ENCODE data around the gene PPP1R36.
"Not testable (repeated sequence)": the region's sequence is repeated elsewhere in the genome, so short reads cannot be mapped to it uniquely, and the experiment has no call there.

The PPP1R36 gene

GRCh38 chr14:64549016-64549415 lies 745 bp upstream of the PPP1R36 start:
- peak overlapping the region; percentile 72 for H3K4me2 ChIP-seq (ENCODE audit: low read depth, low read length, poor library complexity, severe bottlenecking)

GRCh38 chr14:64550621-64551333 lies 1.0 kb downstream of the PPP1R36 start:
- no peaks in the 10 kb centered on the region for H3K9me2 ChIP-seq (replicated peaks; ENCODE audit: low read depth, low read length)
- no peak overlapping the region for H3K9ac ChIP-seq (ENCODE audit: low read depth, low read length, poor library complexity, severe bottlenecking)
- H3K27me3 ChIP-seq (ENCODE audit: insufficient read depth, low read length, poor library complexity, severe bottlenecking), result no peaks in the 10 kb centered on the region
- no peaks in the 10 kb centered on the region for H3K36me3 ChIP-seq (ENCODE audit: insufficient read depth, low read length)
- H3K9me3 ChIP-seq (ENCODE audit: insufficient read depth, low read depth, low read length), result no peaks in the 10 kb centered on the region
- no peak for TF ChIP-seq CTCF (conservative IDR thresholded peaks at IDR 0.05; ENCODE audit: low read length)
- TF ChIP-seq EZH2phosphoT487 (IDR thresholded peaks at IDR 0.05; ENCODE audit: borderline replicate concordance), result no peak
- H3K4me1 ChIP-seq (ENCODE audit: insufficient read depth, low read length, poor library complexity, severe bottlenecking), result peaks cover 5% of the 10 kb centered on the region
- no peak overlapping the region for H3K4me3 ChIP-seq (ENCODE audit: low read length, poor library complexity, severe bottlenecking)
- H2AFZ ChIP-seq (ENCODE audit: low read length), result peak overlapping the region; percentile 84; the same call in 1 of the 2 replicates
- no peaks in the 10 kb centered on the region for H3F3A ChIP-seq (ENCODE audit: low read depth)
- H3K4me2 ChIP-seq (ENCODE audit: low read depth, low read length, poor library complexity, severe bottlenecking), result peak overlapping the region; percentile 72
- H4K20me1 ChIP-seq (ENCODE audit: insufficient read depth, low read length, poor library complexity, severe bottlenecking), result no peaks in the 10 kb centered on the region
- no peaks in the 10 kb centered on the region for H3K79me2 ChIP-seq (ENCODE audit: insufficient read depth, low read length)

More at GRCh38 chr14:64549016-64549415, 745 bp upstream of the PPP1R36 start:
- Histone ChIP-seq H3F3A (ENCODE audit: low read depth) (no peaks in the 10 kb centered on the region), H3K9me3 (ENCODE audit: insufficient read depth, low read depth, low read length) (no peaks in the 10 kb centered on the region), H3K9me2 (replicated peaks; ENCODE audit: low read depth, low read length) (no peaks in the 10 kb centered on the region), H3K4me1 (ENCODE audit: insufficient read depth, low read length, poor library complexity, severe bottlenecking) (peaks cover 5% of the 10 kb centered on the region), H3K79me2 (ENCODE audit: insufficient read depth, low read length) (no peaks in the 10 kb centered on the region), H4K20me1 (ENCODE audit: insufficient read depth, low read length, poor library complexity, severe bottlenecking) (no peaks in the 10 kb centered on the region), H3K36me3 (ENCODE audit: insufficient read depth, low read length) (no peaks in the 10 kb centered on the region), H2AFZ (ENCODE audit: low read length) (peak overlapping the region; percentile 84), H3K9ac (ENCODE audit: low read depth, low read length, poor library complexity, severe bottlenecking) (peak overlapping the region; percentile 39), H3K4me3 (ENCODE audit: low read length, poor library complexity, severe bottlenecking) (peak overlapping the region; percentile 66), H3K27me3 (ENCODE audit: insufficient read depth, low read length, poor library complexity, severe bottlenecking) (no peaks in the 10 kb centered on the region)
- no peak for TF ChIP-seq EZH2phosphoT487 (IDR thresholded peaks at IDR 0.05; ENCODE audit: borderline replicate concordance)

- TF ChIP-seq CTCF (conservative IDR thresholded peaks at IDR 0.05; ENCODE audit: low read length) (no peak), EZH2phosphoT487 (IDR thresholded peaks at IDR 0.05; ENCODE audit: borderline replicate concordance) (no peak)
- Histone ChIP-seq H3K79me2 (ENCODE audit: insufficient read depth, low read length) (no peaks in the 10 kb centered on the region), H3K4me2 (ENCODE audit: low read depth, low read length, poor library complexity, severe bottlenecking) (no peak overlapping the region), H3F3A (ENCODE audit: low read depth) (no peaks in the 10 kb centered on the region), H3K9me3 (ENCODE audit: insufficient read depth, low read depth, low read length) (no peaks in the 10 kb centered on the region), H3K9ac (ENCODE audit: low read depth, low read length, poor library complexity, severe bottlenecking) (no peak overlapping the region), H3K9me2 (replicated peaks; ENCODE audit: low read depth, low read length) (no peaks in the 10 kb centered on the region), H2AFZ (ENCODE audit: low read length) (no peak overlapping the region), H3K4me3 (ENCODE audit: low read length, poor library complexity, severe bottlenecking) (no peak overlapping the region), H3K27me3 (ENCODE audit: insufficient read depth, low read length, poor library complexity, severe bottlenecking) (no peaks in the 10 kb centered on the region), H4K20me1 (ENCODE audit: insufficient read depth, low read length, poor library complexity, severe bottlenecking) (no peaks in the 10 kb centered on the region), H3K4me1 (ENCODE audit: insufficient read depth, low read length, poor library complexity, severe bottlenecking) (peaks cover 1% of the 10 kb centered on the region), H3K36me3 (ENCODE audit: insufficient read depth, low read length) (no peaks in the 10 kb centered on the region)
These were observed 4.8 kb downstream of the PPP1R36 start for GRCh38 chr14:64554556-64554955.

- no peak overlapping the region for H3K9ac ChIP-seq (ENCODE audit: low read depth, low read length, poor library complexity, severe bottlenecking)
- H3K4me3 ChIP-seq (ENCODE audit: low read length, poor library complexity, severe bottlenecking), result no peak overlapping the region
- TF ChIP-seq EZH2phosphoT487 (IDR thresholded peaks at IDR 0.05; ENCODE audit: borderline replicate concordance), result no peak
- TF ChIP-seq CTCF (conservative IDR thresholded peaks at IDR 0.05; ENCODE audit: low read length), result no peak
- H3K79me2 ChIP-seq (ENCODE audit: insufficient read depth, low read length), result no peaks in the 10 kb centered on the region
- no peaks in the 10 kb centered on the region for H4K20me1 ChIP-seq (ENCODE audit: insufficient read depth, low read length, poor library complexity, severe bottlenecking)
- peaks cover 12% of the 10 kb centered on the region for H3K4me1 ChIP-seq (ENCODE audit: insufficient read depth, low read length, poor library complexity, severe bottlenecking)
- no peak overlapping the region for H2AFZ ChIP-seq (ENCODE audit: low read length)
- H3K4me2 ChIP-seq (ENCODE audit: low read depth, low read length, poor library complexity, severe bottlenecking), result no peak overlapping the region
- H3K9me2 ChIP-seq (replicated peaks; ENCODE audit: low read depth, low read length), result no peaks in the 10 kb centered on the region
- no peaks in the 10 kb centered on the region for H3K27me3 ChIP-seq (ENCODE audit: insufficient read depth, low read length, poor library complexity, severe bottlenecking)
- no peaks in the 10 kb centered on the region for H3K36me3 ChIP-seq (ENCODE audit: insufficient read depth, low read length)
- H3K9me3 ChIP-seq (ENCODE audit: insufficient read depth, low read depth, low read length), result no peaks in the 10 kb centered on the region
- H3F3A ChIP-seq (ENCODE audit: low read depth), result no peaks in the 10 kb centered on the region
These were observed 6.8 kb downstream of the PPP1R36 start for GRCh38 chr14:64556526-64556925.

GRCh38 chr14:64558216-64558615 lies 8.5 kb downstream of the PPP1R36 start:
- not testable (repeated sequence) for H3K36me3 ChIP-seq (ENCODE audit: insufficient read depth, low read length); H3K4me2 ChIP-seq (ENCODE audit: low read depth, low read length, poor library complexity, severe bottlenecking); H3F3A ChIP-seq (ENCODE audit: low read depth); H4K20me1 ChIP-seq (ENCODE audit: insufficient read depth, low read length, poor library complexity, severe bottlenecking); H3K4me3 ChIP-seq (ENCODE audit: low read length, poor library complexity, severe bottlenecking); H3K9ac ChIP-seq (ENCODE audit: low read depth, low read length, poor library complexity, severe bottlenecking); H3K27me3 ChIP-seq (ENCODE audit: insufficient read depth, low read length, poor library complexity, severe bottlenecking); H2AFZ ChIP-seq (ENCODE audit: low read length); H3K9me2 ChIP-seq (replicated peaks; ENCODE audit: low read depth, low read length); H3K9me3 ChIP-seq (ENCODE audit: insufficient read depth, low read depth, low read length); H3K79me2 ChIP-seq (ENCODE audit: insufficient read depth, low read length)
- H3K4me1 ChIP-seq (ENCODE audit: insufficient read depth, low read length, poor library complexity, severe bottlenecking), result peaks cover 14% of the 10 kb centered on the region
